HG03457 (cell line): ENCODE results near the gene CEP72.
"Not testable (repeated sequence)": the region's sequence is repeated elsewhere in the genome, so short reads cannot be mapped to it uniquely, and the experiment has no call there.

Experiments
- ATAC-seq: cut with Tn5 transposase; IDR thresholded peaks from one replicate; pipeline ENCODE4 v1.9.1; 2021; ENCODE audit warnings: moderate number of reproducible peaks; ENCODE audit not compliant: unreplicated experiment

The CEP72 gene

DNA sequence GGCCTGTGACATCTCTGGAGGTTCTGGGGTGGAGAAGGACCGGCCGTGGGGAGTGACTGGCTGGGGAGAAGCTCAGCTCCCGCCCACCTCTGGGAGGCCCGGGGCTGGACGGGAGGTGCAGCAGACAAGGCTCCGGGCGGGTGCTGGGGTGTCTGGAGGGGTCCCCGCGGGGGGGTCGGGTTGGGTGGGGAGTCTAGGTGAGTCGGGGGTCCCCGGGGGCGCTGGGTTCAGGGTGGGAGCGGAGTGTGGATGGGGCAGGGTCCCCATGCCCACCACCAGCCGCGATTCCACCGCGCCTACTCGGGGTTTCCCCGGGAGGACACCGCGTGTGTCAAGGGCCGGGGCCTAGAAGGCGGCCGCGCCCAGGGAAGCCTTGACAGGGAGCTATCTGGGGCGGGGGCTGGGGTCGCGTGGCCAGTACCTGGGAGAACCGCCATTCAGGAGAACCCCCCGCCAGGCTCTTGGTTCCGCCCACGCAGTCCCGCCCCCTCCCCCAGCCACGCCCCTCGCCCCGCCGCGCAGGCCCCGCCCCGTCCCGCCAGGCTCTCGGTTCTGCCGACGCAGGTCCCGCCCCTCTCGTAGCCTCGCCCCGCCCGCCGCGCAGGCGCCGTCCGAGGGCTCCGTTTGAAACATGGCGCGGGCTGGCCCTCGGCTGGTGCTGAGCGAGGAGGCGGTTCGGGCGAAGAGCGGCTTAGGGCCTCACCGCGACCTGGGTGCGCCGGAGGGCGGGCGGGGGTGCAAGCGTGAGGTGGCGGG is at the start of gene CEP72:
Gene CEP72 (plus strand): TSS at position 610 of the 756 bp plus-strand sequence. CDS start 22 bp downstream, at position 632.
- peak; percentile 58 for ATAC-seq

GRCh38 chr5:565782-566440 is 46.2 kb upstream of the CEP72 start:
- ATAC-seq, result no peak

DNA sequence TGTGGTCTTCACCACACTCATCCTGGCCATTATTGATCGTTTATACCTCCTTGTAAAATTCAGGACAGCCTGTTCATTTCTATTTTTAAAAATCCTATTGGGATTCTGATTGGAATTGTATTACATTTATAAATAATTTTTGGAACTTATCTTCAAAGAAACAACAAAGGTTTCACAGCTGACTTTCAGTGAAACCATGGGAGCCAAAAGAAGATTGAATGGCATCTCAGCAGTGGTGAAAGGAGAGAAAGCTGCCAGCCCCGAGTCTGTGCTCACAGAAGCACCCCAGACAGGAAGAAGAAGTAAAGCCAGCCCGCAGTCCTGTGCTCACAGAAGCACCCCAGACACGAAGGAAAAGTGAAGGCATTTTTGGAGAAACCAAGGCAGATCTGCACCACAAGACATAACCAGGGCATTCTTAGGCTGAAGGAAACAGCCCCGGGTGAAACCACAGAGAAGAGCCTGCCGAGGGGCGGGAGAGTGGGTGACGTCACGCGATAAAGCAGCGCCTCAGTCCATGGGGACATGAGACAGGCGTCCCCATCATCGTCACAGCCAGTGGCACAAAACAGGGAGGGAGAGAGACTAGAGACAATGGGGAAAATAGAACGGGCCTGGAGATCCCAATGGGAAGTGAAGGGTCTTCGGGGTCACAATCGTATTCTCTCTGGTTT is 45.4 kb upstream of the CEP72 start:
- no peak for ATAC-seq

- ATAC-seq, result no peak
Observed at GRCh38 chr5:567664-568060, 44.5 kb upstream of the CEP72 start.

DNA sequence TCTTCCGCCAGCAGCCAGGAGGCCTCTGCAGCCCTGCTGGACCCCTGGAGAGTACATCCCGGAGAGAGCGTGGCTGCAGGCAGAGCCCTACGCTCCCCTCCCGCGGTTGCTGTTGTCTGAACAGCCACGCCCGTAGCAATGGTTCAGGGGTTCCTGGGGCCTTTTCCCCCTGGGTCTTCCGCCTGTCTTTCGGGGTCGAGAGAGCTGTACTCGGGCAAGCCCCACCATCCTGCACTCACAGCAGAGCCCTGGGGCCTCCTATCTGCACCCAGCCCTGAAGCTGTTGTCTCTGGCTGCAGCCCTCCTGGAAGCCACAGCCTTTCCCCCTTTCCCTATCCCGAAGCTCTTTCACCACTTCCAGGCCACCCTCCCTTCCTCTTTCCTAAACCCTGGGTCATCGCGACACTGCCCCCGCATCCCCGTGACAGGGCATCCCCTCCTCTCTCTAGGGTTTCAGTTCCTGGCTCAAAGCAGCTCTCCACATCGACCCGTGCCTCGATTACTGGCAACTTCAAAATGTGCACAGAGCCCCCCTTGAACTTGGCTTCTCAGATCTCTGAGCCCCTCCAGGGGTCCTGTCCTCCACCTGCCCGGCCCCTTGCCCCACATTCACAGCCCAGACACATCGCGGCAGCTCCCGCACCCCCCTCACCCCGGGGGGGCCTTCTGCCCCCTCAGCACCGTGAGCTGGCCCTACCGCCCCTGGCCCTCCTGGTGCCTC is 43.9 kb upstream of the CEP72 start:
- no peak for ATAC-seq

DNA sequence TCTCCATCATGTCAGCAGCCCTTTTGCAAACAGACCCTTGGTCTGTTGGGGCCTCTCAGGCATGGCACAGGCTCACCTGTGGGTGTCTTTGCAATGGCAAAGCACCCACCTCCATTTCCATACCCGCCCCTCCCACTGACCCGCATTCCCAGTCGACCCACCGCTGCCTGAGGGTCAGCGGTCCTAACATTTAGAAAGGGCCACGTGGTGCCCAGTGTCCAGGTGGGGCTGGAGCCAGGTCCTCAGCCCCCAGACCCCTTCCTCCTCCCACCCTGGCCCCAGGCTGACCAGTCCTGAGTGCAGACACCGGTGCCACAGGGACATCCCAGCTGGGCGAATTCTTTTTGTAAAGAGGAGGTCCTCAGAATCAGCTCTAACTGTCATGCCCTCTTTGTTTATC is 43.3 kb upstream of the CEP72 start:
- ATAC-seq, result no peak

GRCh38 chr5:569358-569867 is 42.7 kb upstream of the CEP72 start:
- no peak for ATAC-seq

DNA sequence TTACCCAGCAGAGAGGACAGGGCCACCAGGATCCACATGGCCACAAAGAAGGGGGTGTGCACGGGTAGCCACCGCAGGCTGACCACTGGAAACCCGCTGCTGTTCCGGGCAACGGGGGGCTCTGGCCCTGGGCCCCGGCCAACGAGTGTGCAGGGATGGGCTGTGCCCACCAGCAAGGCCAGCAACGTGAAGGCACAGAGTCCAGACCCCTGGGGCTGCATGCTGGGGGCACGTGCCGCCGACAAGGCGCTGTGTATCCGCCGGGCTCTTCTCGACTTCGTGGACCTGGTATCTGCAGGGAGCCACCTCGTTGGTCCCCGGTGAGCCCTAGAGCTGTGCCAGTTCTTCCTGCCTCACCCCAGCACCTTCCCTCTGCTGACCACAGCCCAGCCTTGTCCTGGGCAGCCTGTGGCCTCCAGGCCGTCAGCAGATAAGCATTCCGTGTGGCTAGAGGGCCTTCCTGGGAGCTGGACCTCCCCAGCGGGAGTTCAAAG is 42.2 kb upstream of the CEP72 start:
- ATAC-seq, result no peak

DNA sequence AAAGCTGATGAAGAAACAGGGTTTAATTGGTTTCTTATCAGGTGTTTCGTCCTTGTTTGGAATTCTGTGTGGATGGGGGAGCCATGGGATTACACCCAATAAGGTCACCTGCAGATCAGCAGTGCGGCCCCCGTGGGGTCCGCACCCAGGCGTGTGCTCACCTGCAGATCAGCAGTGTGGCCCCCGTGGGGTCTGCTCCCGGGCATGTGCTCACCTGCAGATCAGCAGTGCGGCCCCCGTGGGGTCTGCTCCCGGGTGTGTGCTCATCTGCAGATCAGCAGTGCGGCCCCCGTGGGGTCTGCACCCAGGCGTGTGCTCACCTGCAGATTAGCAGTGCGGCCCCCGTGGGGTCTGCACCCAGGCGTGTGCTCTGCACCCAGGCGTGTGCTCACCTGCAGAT is 41.7 kb upstream of the CEP72 start:
- ATAC-seq, result no peak

GRCh38 chr5:570886-571285 is 41.3 kb upstream of the CEP72 start:
- ATAC-seq, result no peak

DNA sequence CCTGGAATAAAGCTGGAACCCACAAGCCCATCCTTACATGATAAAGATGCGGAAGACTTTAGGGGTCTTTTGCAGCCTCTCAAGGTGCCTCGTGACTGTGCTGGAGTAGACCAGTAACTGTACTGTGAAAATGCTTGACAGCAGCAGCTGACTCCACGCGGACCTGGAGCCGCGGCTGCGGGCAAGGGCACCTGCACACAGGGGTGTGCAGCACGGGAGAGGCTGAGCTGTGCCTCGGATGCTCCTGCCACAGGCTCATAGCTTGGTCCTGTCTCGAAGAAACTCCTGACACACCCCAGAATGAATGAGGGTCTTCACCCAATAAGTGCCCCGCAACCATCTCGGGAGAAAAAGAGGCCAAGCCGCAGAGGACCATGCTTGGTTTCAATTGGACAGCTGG is 40.3 kb upstream of the CEP72 start:
- no peak for ATAC-seq

- ATAC-seq, result no peak
Observed at GRCh38 chr5:572398-573019, 39.6 kb upstream of the CEP72 start.

DNA sequence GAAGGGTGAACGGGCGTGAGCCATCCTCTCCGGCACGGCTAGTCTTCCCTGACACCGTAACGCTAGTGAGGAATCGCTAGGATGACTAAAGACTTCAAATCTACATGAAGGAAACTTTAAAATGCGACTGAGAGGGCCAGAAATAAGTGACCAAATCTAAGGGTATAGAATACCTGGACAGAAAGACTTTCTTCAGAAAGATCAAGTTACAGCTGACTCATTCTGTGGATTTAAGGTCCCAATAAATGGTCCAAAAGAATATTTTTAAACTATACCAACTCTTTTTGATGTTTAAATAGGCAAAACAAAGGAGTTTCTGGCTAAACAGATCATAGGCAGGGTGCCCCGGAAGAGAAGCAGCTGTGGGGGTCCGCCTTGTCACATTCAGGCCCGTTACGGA is 38.9 kb upstream of the CEP72 start:
- ATAC-seq, result no peak

DNA sequence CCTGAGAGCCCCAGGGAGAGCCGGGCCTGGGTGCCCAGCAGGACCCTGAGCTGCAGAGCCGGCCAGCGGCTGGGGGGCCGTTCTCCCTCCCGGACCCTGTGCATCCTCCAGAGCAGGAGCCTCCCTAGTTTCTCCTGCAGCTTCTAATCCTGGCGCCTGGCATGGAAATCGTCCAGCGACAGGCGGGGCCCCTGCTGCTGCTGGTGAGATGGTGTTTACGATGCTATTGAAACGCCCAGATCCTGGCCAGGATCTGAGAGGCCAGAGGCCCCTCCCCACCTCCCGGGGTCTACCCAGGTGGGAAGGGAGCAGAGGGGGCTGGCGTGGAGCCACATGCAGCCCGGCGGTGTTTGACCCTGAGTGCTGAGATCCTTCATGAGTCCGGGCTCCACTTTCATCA is 38.2 kb upstream of the CEP72 start:
- ATAC-seq, result no peak

DNA sequence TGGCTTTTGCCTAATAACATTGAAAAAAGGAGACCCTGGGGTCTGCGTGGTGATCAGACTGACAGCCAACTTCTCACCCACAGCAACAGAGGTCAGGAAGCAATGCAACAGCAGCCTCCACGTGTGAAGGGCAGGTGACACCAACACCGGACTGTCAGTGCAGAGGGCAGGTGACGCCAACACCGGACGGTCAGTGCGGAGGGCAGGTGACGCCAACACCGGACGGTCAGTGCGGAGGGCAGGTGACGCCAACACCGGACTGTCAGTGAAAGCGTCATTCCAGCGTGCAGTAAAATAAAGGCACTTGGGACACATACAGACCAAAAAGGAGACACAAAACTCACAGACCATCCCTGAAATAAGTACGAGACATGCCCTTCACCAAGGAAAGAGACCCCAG is 37.2 kb upstream of the CEP72 start:
- ATAC-seq, result no peak

GRCh38 chr5:575636-576035 is 36.5 kb upstream of the CEP72 start:
- no peak for ATAC-seq

- ATAC-seq, result not testable (repeated sequence)
Observed at GRCh38 chr5:577214-577613, 34.9 kb upstream of the CEP72 start.

- no peak for ATAC-seq
Observed at GRCh38 chr5:577800-578199, 34.3 kb upstream of the CEP72 start.

DNA sequence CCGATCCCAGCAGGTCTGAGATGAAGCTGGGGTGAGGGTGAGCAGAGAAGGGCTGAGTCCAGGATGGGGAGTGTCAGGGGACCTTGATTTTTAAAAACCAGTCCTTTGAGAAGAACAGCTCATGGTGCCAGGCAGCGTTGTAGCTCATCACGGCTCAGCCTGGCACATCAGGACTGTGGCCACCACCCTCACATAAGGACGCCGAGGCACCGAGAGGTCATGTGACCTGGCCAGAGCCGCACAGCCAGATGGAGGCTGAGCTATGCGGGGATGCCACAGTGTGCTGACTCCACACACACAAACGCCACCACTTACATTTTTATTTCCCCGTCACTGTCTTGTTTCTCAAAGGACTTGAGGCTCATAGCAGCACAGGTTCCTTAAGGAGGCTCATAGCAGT is 32.9 kb upstream of the CEP72 start:
- no peak for ATAC-seq

DNA sequence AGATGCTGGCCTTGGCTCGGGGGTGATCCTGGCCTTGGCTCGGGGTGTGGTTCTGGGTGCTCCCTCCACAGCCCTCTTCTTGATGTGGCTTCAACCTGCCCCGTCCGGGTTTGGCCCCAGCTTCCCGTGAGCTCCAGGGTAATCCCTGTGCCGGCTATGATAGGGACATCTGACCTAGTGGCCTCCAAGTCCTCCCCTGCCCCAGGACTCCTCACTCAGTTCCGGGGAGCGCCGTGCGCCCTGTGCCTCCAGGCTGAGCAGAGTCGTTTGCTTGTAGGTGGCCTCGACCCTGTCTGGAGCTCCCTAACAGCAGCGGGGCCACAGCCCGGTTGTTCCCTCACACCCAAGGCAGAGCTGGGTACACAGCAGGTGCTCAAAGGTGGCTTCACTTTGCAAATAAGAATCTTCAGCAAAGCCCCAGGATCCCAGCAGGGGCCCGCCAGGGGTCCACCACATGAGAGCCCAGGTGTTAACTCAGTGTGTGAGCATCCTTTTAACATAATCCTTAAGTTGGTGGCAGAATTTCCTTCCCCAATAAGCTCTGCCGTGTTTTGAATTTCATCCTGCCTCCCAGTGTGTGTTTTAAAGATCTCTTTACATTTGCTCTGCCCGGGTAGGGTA is 32.3 kb upstream of the CEP72 start:
- no peak for ATAC-seq
